GM18502 (cell line): Measurements from ENCODE around the gene HOMEZ.
"Not testable (repeated sequence)": the region's sequence is repeated elsewhere in the genome, so short reads cannot be mapped to it uniquely, and the experiment has no call there.

Source experiments
- ATAC-seq: cut with Tn5 transposase; IDR thresholded peaks from one replicate; pipeline ENCODE4 v1.9.1; 2021; ENCODE audit warnings: mild to moderate bottlenecking; ENCODE audit not compliant: unreplicated experiment, poor library complexity

The HOMEZ gene

DNA sequence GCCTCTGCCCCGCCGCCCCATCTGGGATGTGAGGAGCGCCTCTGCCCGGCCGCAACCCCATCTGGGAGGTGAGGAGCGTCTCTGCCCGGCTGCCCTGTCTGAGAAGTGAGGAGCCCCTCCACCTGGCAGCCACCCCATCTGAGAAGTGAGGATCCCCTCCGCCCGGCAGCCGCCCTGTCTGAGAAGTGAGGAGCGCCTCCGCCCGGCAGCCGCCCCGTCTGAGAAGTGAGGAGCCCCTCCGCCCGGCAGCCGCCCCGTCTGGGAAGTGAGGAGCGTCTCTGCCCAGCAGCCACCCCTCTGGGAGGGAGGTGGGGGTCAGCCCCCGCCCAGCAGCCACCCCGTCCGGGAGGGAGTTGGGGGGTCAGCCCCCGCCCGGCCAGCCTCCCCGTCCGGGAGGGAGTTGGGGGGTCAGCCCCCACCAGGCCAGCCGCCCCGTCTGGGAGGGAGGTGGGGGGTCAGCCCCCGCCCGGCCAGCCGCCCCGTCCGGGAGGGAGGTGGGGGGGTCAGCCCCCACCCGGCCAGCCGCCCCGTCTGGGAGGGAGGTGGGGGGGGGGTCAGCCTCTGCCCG is 53.6 kb downstream of the HOMEZ start:
- not testable (repeated sequence) for ATAC-seq

- ATAC-seq: no peak
Observed at GRCh38 chr14:23228812-23229211, 57.1 kb downstream of the HOMEZ start.

DNA sequence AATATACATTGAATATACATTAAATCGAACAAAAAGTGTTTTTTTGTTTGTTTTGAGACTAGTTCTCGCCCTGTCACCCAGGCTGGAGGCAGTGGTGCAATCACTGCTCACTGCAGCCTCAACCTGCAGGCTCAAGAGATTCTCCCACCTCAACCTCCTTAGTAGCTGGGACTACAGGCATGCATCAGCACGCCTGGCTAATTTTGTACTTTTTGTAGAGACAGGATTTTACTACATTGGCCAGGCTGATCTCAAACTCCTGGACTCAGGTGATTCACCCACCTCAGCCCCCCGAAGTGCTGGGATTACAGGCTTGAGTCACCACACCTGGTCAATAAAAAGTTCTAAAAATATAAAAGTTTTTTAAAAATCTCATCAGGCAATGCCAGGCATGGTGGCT is 58.4 kb downstream of the HOMEZ start:
- ATAC-seq: no peak

GRCh38 chr14:23224958-23225357 is 61.0 kb downstream of the HOMEZ start:
- not testable (repeated sequence) for ATAC-seq
